Measurements from ENCODE around the gene PKDCC.

The PKDCC gene

DNA sequence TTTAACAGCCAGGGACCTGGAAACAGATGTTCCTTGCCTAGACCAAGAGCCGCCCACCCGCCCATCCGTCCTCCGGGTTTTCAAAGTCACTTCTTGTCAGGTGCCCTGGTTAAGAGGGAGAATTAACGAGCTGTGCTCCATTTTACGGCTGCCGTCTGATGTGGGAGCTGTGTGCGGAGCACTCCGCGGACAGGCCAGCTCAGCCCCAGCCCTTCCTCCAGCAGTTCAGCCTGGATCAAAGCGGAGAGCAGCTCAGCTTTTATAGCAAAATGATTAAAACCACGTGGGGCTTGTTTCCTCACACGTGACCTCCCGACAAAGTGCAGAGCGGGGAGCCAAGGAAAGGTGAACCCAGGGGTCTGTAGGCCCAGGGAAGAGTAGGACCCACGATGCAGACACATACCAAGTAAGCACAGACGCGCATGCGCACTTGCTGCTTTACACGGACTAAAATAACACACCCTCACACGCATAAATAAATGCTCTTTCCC, 46.1 kb upstream of the PKDCC start:
- TF ChIP-seq, protein P1, sequence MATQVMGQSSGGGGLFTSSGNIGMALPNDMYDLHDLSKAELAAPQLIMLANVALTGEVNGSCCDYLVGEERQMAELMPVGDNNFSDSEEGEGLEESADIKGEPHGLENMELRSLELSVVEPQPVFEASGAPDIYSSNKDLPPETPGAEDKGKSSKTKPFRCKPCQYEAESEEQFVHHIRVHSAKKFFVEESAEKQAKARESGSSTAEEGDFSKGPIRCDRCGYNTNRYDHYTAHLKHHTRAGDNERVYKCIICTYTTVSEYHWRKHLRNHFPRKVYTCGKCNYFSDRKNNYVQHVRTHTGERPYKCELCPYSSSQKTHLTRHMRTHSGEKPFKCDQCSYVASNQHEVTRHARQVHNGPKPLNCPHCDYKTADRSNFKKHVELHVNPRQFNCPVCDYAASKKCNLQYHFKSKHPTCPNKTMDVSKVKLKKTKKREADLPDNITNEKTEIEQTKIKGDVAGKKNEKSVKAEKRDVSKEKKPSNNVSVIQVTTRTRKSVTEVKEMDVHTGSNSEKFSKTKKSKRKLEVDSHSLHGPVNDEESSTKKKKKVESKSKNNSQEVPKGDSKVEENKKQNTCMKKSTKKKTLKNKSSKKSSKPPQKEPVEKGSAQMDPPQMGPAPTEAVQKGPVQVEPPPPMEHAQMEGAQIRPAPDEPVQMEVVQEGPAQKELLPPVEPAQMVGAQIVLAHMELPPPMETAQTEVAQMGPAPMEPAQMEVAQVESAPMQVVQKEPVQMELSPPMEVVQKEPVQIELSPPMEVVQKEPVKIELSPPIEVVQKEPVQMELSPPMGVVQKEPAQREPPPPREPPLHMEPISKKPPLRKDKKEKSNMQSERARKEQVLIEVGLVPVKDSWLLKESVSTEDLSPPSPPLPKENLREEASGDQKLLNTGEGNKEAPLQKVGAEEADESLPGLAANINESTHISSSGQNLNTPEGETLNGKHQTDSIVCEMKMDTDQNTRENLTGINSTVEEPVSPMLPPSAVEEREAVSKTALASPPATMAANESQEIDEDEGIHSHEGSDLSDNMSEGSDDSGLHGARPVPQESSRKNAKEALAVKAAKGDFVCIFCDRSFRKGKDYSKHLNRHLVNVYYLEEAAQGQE (IDR thresholded peaks at IDR 0.05; ENCODE audit: low read depth), result no peak
- TF ChIP-seq, protein P2, sequence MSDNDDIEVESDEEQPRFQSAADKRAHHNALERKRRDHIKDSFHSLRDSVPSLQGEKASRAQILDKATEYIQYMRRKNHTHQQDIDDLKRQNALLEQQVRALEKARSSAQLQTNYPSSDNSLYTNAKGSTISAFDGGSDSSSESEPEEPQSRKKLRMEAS (IDR thresholded peaks at IDR 0.05), result no peak
- no peak for TF ChIP-seq NFIC (IDR thresholded peaks at IDR 0.05)
- no peak for TF ChIP-seq TCF12 (IDR thresholded peaks at IDR 0.05; ENCODE audit: low read depth)
- TF ChIP-seq CREB1 (IDR thresholded peaks at IDR 0.05; ENCODE audit: low read depth), result no peak
- TF ChIP-seq YY1 (IDR thresholded peaks at IDR 0.05; ENCODE audit: low read depth), result no peak
- no peak for TF ChIP-seq FOXM1 (IDR thresholded peaks at IDR 0.05; ENCODE audit: borderline replicate concordance, low read depth)
- TF ChIP-seq EP300 (IDR thresholded peaks at IDR 0.05; ENCODE audit: borderline replicate concordance), result no peak
- no peak for TF ChIP-seq ZBTB7A (IDR thresholded peaks at IDR 0.05; ENCODE audit: low read depth)
- TF ChIP-seq, protein P3, sequence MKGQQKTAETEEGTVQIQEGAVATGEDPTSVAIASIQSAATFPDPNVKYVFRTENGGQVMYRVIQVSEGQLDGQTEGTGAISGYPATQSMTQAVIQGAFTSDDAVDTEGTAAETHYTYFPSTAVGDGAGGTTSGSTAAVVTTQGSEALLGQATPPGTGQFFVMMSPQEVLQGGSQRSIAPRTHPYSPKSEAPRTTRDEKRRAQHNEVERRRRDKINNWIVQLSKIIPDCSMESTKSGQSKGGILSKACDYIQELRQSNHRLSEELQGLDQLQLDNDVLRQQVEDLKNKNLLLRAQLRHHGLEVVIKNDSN (IDR thresholded peaks at IDR 0.05), result no peak
- TF ChIP-seq TAF1 (IDR thresholded peaks at IDR 0.05; ENCODE audit: low read depth), result no peak
- no peak for TF ChIP-seq TEAD4 (IDR thresholded peaks at IDR 0.05)
- no peak for TF ChIP-seq EGR1 (IDR thresholded peaks at IDR 0.05)
- TF ChIP-seq RAD21 (IDR thresholded peaks at IDR 0.05; ENCODE audit: low read depth), result no peak

DNA sequence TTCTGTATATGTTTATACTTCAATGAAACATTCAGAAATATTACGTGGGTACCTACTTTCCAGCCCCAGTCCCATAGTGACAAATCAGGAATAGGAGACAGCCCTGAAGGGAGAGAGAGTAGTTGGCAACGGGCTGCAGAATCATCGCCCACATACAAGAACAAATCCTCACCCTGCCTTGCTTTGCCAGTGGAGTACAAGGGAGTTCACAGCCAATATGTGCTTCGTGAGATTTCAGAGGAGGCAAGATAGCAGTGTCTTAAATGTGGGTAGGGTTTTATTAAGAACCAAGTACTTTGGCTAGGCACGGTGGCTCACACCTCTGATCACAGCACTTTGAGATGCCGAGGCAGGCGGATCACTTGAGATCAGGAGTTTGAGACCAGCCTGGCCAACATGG, 40.3 kb upstream of the PKDCC start:
- TF ChIP-seq, protein P3 (IDR thresholded peaks at IDR 0.05), result no peak
- TF ChIP-seq TCF12 (IDR thresholded peaks at IDR 0.05; ENCODE audit: low read depth) (no peak), EP300 (IDR thresholded peaks at IDR 0.05; ENCODE audit: borderline replicate concordance) (no peak), YY1 (IDR thresholded peaks at IDR 0.05; ENCODE audit: low read depth) (no peak), CREB1 (IDR thresholded peaks at IDR 0.05; ENCODE audit: low read depth) (no peak), CEBPB (IDR thresholded peaks at IDR 0.05) (no peak)

DNA sequence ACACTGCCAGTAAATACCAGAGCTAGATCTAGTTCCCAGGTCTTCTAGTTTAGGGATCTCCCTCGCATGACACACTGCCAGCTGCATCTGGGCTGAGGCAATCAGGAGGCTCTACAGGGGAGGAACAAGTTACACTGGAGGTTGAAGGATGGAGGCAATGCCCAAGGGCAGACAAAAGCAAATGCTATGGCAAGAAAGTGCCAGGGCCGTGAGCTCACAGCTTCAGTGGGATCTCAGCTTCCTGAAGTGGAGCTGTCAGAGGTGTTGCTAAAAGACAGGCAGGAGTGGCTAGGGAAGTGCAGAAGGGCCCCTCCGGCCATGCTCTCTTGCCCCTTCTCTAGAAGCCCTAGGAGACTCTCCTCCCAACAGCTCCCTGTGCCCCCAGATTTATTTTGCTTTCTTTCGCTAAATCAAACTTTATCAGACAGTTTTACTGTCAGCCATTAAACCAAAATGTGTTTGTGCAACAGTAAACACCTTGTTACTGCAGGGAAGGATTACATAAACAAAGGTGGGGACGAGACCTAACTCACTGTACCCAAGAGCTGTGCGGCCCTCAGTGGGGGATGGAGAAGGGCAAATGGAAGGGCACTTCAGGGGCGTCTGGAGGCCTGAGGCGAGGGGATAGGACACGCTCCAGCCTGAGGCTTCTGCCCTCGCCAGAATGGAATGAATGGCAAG, 39.4 kb upstream of the PKDCC start:
- TF ChIP-seq CREB1 (IDR thresholded peaks at IDR 0.05; ENCODE audit: low read depth) (no peak), FOXM1 (IDR thresholded peaks at IDR 0.05; ENCODE audit: borderline replicate concordance, low read depth) (no peak), RAD21 (IDR thresholded peaks at IDR 0.05; ENCODE audit: low read depth) (no peak), YY1 (IDR thresholded peaks at IDR 0.05; ENCODE audit: low read depth) (no peak), EP300 (IDR thresholded peaks at IDR 0.05; ENCODE audit: borderline replicate concordance) (no peak)

DNA sequence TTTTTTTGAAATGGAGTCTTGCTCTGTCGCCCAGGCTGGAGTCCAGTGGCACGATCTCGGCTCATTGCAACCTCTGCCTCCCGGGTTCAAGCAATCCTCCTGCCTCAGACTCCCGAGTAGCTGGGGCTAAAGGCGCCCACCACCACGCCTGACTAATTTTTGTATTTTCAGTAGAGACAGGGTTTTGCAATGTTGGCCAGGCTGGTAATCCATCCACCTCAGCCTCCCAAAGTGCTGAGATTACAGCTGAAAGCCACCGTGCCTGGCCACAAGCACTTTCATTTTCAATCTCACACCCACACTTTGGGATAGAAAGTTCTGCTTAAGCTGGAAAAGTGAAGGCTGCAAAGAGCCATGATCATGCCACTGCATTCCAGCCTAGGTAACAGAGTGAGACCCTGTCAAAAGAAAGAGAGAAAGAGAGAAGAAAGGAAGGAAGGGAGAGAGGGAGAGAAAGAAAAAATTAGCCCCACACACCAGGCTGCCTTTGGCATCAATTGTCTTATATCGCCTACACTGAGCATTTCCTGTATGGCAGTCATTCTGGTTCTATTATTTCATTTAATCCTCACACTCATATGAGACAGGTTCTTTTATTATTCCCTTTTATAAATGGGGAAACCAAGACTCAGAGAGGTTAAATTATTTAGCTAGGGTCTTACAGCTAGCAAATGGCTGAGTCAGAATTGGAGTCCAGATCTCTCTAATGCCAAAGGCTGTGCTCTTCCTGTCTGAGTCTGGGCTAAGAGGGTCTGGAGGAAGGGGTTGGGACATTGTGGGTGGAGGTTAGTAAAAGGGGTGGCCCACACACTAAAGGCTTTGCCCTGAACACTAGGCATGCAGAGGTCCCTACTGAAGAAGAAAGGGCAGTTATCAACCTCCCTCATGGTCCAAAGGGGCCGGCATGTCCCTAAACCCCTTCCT, 37.9 kb upstream of the PKDCC start:
- no peak for TF ChIP-seq YY1 (IDR thresholded peaks at IDR 0.05; ENCODE audit: low read depth)
- no peak for TF ChIP-seq EGR1 (IDR thresholded peaks at IDR 0.05)
- TF ChIP-seq, protein P1 (IDR thresholded peaks at IDR 0.05; ENCODE audit: low read depth), result no peak
- TF ChIP-seq NFIC (IDR thresholded peaks at IDR 0.05), result no peak
- TF ChIP-seq TAF1 (IDR thresholded peaks at IDR 0.05; ENCODE audit: low read depth), result no peak
- no peak for TF ChIP-seq EP300 (IDR thresholded peaks at IDR 0.05; ENCODE audit: borderline replicate concordance)

DNA sequence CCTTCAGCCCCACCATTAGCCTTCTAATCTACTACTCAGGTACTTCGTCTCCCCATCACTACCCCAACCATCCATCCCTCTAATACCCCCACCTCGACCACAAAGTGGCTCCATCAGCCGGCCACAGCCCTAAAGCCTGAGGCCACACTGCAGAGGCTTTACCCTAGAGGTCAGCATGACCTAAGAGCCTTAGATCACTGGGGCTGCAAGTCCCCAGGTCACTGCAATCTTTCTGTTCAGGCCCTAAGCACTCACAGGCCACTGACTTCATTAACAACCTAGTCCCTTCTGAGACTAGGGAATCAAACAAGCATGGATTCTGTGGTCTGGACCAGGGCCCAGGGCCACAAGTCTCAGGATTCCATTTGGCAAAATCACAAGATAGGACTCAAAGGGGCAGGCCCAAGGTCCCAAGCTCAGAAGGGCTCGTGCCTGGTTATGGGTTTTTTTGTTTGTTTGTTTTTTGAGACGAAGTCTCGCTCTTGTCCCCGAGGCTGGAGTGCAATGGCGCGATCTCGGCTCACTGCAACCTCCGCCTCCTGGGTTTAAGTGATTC, 37.0 kb upstream of the PKDCC start:
- TF ChIP-seq FOXM1 (IDR thresholded peaks at IDR 0.05; ENCODE audit: borderline replicate concordance, low read depth) (no peak), NFIC (IDR thresholded peaks at IDR 0.05) (no peak), TCF12 (IDR thresholded peaks at IDR 0.05; ENCODE audit: low read depth) (no peak), EP300 (IDR thresholded peaks at IDR 0.05; ENCODE audit: borderline replicate concordance) (no peak), RAD21 (IDR thresholded peaks at IDR 0.05; ENCODE audit: low read depth) (no peak), ZBTB7A (IDR thresholded peaks at IDR 0.05; ENCODE audit: low read depth) (no peak), TEAD4 (IDR thresholded peaks at IDR 0.05) (no peak), EGR1 (IDR thresholded peaks at IDR 0.05) (no peak), YY1 (IDR thresholded peaks at IDR 0.05; ENCODE audit: low read depth) (no peak), CREB1 (IDR thresholded peaks at IDR 0.05; ENCODE audit: low read depth) (no peak), CEBPB (IDR thresholded peaks at IDR 0.05) (no peak), TAF1 (IDR thresholded peaks at IDR 0.05; ENCODE audit: low read depth) (no peak)
- TF ChIP-seq, protein P1 (IDR thresholded peaks at IDR 0.05; ENCODE audit: low read depth), result no peak
- TF ChIP-seq, protein P3 (IDR thresholded peaks at IDR 0.05), result no peak
- TF ChIP-seq, protein P2 (IDR thresholded peaks at IDR 0.05), result no peak

Measured in Ishikawa (cell line).